DMS 273 (cell line): ENCODE results near the gene LAP3.

Experiments used
- DNase-seq: peaks from one replicate; lab custom pipeline; 2025; ENCODE audit not compliant: unreplicated experiment; lab: John Stamatoyannopoulos, UW

Gene LAP3

GRCh38 chr4:17616283-17616682, 39.3 kb downstream of the LAP3 start:
- no peak for DNase-seq

- DNase-seq: no peak
Measured at GRCh38 chr4:17618926-17619325, 41.9 kb downstream of the LAP3 start.

GRCh38 chr4:17619416-17620105, 42.6 kb downstream of the LAP3 start:
- no peak for DNase-seq

- DNase-seq: no peak
Measured at GRCh38 chr4:17623451-17624001, 46.5 kb downstream of the LAP3 start.

GRCh38 chr4:17624821-17625220, 47.8 kb downstream of the LAP3 start:
- DNase-seq: no peak

GRCh38 chr4:17630228-17630627, 53.2 kb downstream of the LAP3 start:
- no peak for DNase-seq

- DNase-seq: no peak
Measured at GRCh38 chr4:17633600-17633999, 56.6 kb downstream of the LAP3 start.

- no peak for DNase-seq
Measured at GRCh38 chr4:17635056-17635455, 58.1 kb downstream of the LAP3 start.

- DNase-seq: no peak
Measured at GRCh38 chr4:17636341-17636695, 59.3 kb downstream of the LAP3 start.

GRCh38 chr4:17636696-17637622, 60.0 kb downstream of the LAP3 start:
- DNase-seq: peak; percentile 84

- no peak for DNase-seq
Measured at GRCh38 chr4:17639136-17639535, 62.1 kb downstream of the LAP3 start.

- no peak for DNase-seq
Measured at GRCh38 chr4:17642398-17642783, 65.4 kb downstream of the LAP3 start.

GRCh38 chr4:17646693-17647092, 69.7 kb downstream of the LAP3 start:
- no peak for DNase-seq

GRCh38 chr4:17647176-17647806, 70.3 kb downstream of the LAP3 start:
- no peak for DNase-seq

- peak; percentile 16 for DNase-seq
Measured at GRCh38 chr4:17647927-17648326, 70.9 kb downstream of the LAP3 start.

- no peak for DNase-seq
Measured at GRCh38 chr4:17650406-17650805, 73.4 kb downstream of the LAP3 start.

GRCh38 chr4:17654701-17655100, 77.7 kb downstream of the LAP3 start:
- DNase-seq: no peak

- no peak for DNase-seq
Measured at GRCh38 chr4:17657090-17657489, 80.1 kb downstream of the LAP3 start.
